Activated CD8-positive, alpha-beta T cell treated with anti-CD3 and anti-CD28 coated beads for 36 hours (primary cell): ENCODE measurements around the gene BACE2. TPM values are rescaled to one million over a fixed set of nuclear protein-coding genes. Genes with fewer than 3 reads are reported as not detected.

Experiments
- ATAC-seq: fragments of 200-7000 bp; cut with Tn5 transposase; one replicate; pipeline ENCODE4 v1.10.0; 2021; ENCODE audit warnings: mild to moderate bottlenecking, moderate library complexity
- CTCF ChIA-PET: fragments of 350-600 bp; sonication (Branson Sonifier 250); formaldehyde crosslinking; loops from one replicate; lab custom pipeline; 2021; ENCODE audit warnings: antibody characterized with exemption; lab: Charles Lee
- POLR2A ChIA-PET: fragments of 350-600 bp; sonication (Branson Sonifier 250); formaldehyde crosslinking; loops from one replicate; lab custom pipeline; 2021; ENCODE audit warnings: antibody characterized with exemption; lab: Charles Lee
- DNase-seq: peaks from one replicate; pipeline ENCODE4 v3.0.0-alpha.2; 2020
- H3K27ac Mint-ChIP-seq: one replicate; pipeline ENCODE4 v1.8.0; 2021; ENCODE audit warnings: mild to moderate bottlenecking, mixed read lengths
- H3K27me3 Mint-ChIP-seq: one replicate; pipeline ENCODE4 v1.8.0; 2021; ENCODE audit warnings: mixed read lengths
- H3K36me3 Mint-ChIP-seq: one replicate; pipeline ENCODE4 v1.8.0; 2021; ENCODE audit warnings: low read depth, mixed read lengths
- H3K4me1 Mint-ChIP-seq: one replicate; pipeline ENCODE4 v1.8.0; 2021; ENCODE audit warnings: low read depth, mixed read lengths
- H3K4me3 Mint-ChIP-seq: one replicate; pipeline ENCODE4 v1.8.0; 2021; ENCODE audit warnings: mild to moderate bottlenecking, moderate library complexity, mixed read lengths
- H3K9me3 Mint-ChIP-seq: one replicate; pipeline ENCODE4 v1.8.0; 2021; ENCODE audit warnings: mixed read lengths
- intact Hi-C: fragments of 100-400 bp; cut with micrococcal nuclease; formaldehyde crosslinking; loops from one replicate; pipeline ENCODE4 v1.10.0; 2022
- total RNA-seq, 2 experiments: library from RNA; stranded (reverse); gene quantifications; one replicate each; pipeline ENCODE4 v1.2.3, GENCODE V29; 2021
- TF ChIP-seq, protein P1 (sequence below): fragments of 200-600 bp; IDR thresholded peaks from one replicate; pipeline ENCODE4 v1.8.0; 2022; ENCODE audit warnings: antibody characterized with exemption, mild to moderate bottlenecking

BACE2 gene
- total RNA-seq, 2 experiments from 2014 or later, result 1.1 to 2.0 TPM

DNA sequence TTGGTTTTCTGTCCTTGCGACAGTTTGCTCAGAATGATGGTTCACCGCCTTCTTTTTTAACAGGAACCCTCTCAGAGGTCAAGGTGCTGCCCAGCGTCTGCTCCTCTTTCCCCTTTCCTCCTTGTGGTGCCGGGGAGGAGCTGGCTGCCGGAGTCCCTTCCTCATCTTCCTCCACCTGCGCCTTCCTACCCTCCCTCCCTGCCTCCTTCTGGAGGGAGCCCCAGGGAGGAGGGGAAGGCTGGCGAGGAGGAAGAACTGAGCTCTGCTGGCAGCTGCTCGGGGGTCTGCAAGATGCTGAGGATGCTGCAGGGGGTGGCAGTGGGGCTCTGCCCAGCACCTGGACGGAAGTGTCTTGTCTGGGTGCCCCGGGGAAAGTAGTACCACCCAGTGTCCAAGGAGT is 31.2 kb downstream of the BACE2 start:
- H3K4me1 Mint-ChIP-seq, result no peaks in the 10 kb centered on the region
- ChIA-PET CTCF (no interaction called here), POLR2A (no interaction called here)
- no peak overlapping the region for H3K27ac Mint-ChIP-seq
- ATAC-seq (no peak), DNase-seq (no peak)
- no peaks in the 10 kb centered on the region for H3K9me3 Mint-ChIP-seq
- intact Hi-C loops, result no loop called here
- TF ChIP-seq, protein P1, sequence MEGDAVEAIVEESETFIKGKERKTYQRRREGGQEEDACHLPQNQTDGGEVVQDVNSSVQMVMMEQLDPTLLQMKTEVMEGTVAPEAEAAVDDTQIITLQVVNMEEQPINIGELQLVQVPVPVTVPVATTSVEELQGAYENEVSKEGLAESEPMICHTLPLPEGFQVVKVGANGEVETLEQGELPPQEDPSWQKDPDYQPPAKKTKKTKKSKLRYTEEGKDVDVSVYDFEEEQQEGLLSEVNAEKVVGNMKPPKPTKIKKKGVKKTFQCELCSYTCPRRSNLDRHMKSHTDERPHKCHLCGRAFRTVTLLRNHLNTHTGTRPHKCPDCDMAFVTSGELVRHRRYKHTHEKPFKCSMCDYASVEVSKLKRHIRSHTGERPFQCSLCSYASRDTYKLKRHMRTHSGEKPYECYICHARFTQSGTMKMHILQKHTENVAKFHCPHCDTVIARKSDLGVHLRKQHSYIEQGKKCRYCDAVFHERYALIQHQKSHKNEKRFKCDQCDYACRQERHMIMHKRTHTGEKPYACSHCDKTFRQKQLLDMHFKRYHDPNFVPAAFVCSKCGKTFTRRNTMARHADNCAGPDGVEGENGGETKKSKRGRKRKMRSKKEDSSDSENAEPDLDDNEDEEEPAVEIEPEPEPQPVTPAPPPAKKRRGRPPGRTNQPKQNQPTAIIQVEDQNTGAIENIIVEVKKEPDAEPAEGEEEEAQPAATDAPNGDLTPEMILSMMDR, result no peak
- peaks cover 13% of the 10 kb centered on the region for H3K27me3 Mint-ChIP-seq
- no peaks in the 10 kb centered on the region for H3K36me3 Mint-ChIP-seq
- no peak overlapping the region for H3K4me3 Mint-ChIP-seq

DNA sequence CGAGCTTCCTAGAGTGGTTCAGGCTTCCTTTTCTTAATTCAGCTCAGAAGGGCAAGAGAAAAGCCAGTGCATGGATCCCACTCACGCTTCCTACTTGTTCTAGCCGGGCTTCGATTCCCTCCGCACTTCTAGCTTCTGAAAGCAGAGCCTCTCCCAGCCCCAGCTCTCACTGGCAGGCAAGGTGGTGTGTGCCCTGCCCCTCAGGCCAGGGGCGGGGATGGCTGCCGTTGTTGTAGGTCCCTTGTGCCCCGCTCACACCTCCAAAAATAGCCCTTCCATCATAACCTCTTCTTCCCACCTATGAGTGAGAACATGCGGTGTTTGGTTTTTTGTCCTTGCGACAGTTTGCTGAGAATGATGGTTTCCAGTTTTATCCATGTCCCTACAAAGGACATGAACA is 31.6 kb downstream of the BACE2 start:
- Mint-ChIP-seq H3K9me3 (no peaks in the 10 kb centered on the region), H3K27ac (no peak overlapping the region), H3K27me3 (peaks cover 13% of the 10 kb centered on the region), H3K4me1 (no peaks in the 10 kb centered on the region), H3K4me3 (no peak overlapping the region), H3K36me3 (no peaks in the 10 kb centered on the region)
- ATAC-seq, result no peak
- intact Hi-C loops, result no loop called here
- no peak for DNase-seq
- POLR2A ChIA-PET, result no interaction called here
- TF ChIP-seq, protein P1, result no peak
- CTCF ChIA-PET, result no interaction called here

DNA sequence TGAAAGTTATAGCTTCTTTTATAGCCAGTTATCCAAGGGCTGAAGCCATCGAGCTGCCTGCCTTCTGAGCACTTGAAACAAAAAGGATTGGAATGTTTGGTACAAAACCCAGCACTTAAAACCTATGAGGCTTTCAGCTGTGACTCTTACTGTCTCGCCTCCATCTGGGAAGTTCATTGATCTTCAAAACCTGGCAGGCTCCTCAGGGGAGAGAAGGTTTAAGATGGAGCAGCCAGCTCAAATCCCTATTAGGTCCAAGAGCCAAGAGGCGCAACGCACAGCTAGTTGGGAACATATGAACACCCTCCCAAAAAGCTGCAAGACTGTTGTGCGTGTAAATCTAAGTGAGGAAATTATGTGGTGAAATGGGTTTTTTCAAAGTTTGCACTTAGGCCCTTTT is 33.4 kb downstream of the BACE2 start:
- H3K36me3 Mint-ChIP-seq, result no peaks in the 10 kb centered on the region
- no peak overlapping the region for H3K27ac Mint-ChIP-seq
- peaks cover 15% of the 10 kb centered on the region for H3K27me3 Mint-ChIP-seq
- DNase-seq, result no peak
- H3K9me3 Mint-ChIP-seq, result no peaks in the 10 kb centered on the region
- H3K4me3 Mint-ChIP-seq, result no peak overlapping the region
- intact Hi-C loops, result no loop called here
- no peak for ATAC-seq
- POLR2A ChIA-PET, result no interaction called here
- TF ChIP-seq, protein P1, result no peak
- H3K4me1 Mint-ChIP-seq, result no peaks in the 10 kb centered on the region
- CTCF ChIA-PET, result no interaction called here

GRCh38 chr21:41204736-41205135 is 36.8 kb downstream of the BACE2 start:
- intact Hi-C loops, result no loop called here
- ChIA-PET POLR2A (interaction anchor here (0.7 kb wide), 1 partner anchor 1281 kb away, joined by 3 read pairs; no protein-coding TSS in a partner anchor), CTCF (no interaction called here)
- peaks cover 17% of the 10 kb centered on the region for H3K27me3 Mint-ChIP-seq
- no peak overlapping the region for H3K27ac Mint-ChIP-seq
- DNase-seq (no peak), ATAC-seq (no peak)
- H3K36me3 Mint-ChIP-seq, result no peaks in the 10 kb centered on the region
- H3K4me3 Mint-ChIP-seq, result no peak overlapping the region
- no peaks in the 10 kb centered on the region for H3K9me3 Mint-ChIP-seq
- TF ChIP-seq, protein P1, result no peak
- H3K4me1 Mint-ChIP-seq, result no peaks in the 10 kb centered on the region

GRCh38 chr21:41207401-41208375 is 39.7 kb downstream of the BACE2 start:
- Mint-ChIP-seq H3K4me3 (no peak overlapping the region), H3K4me1 (no peaks in the 10 kb centered on the region), H3K27me3 (peaks cover 12% of the 10 kb centered on the region), H3K36me3 (no peaks in the 10 kb centered on the region), H3K9me3 (no peaks in the 10 kb centered on the region), H3K27ac (no peak overlapping the region)
- POLR2A ChIA-PET, result interaction anchor here (0.5 kb wide), 1 partner anchor 85 kb away, joined by 3 read pairs; no protein-coding TSS in a partner anchor
- TF ChIP-seq, protein P1, result no peak
- ATAC-seq (peak; percentile 56), DNase-seq (no peak)
- CTCF ChIA-PET, result no interaction called here
- intact Hi-C loops, result no loop called here
